ENCODE results near the gene RAB36. TPM values are rescaled to one million over a fixed set of nuclear protein-coding genes. Genes with fewer than 3 reads are reported as not detected.

The RAB36 gene
- total RNA-seq, 1 experiment from 2014 or later: 1.4 TPM

DNA sequence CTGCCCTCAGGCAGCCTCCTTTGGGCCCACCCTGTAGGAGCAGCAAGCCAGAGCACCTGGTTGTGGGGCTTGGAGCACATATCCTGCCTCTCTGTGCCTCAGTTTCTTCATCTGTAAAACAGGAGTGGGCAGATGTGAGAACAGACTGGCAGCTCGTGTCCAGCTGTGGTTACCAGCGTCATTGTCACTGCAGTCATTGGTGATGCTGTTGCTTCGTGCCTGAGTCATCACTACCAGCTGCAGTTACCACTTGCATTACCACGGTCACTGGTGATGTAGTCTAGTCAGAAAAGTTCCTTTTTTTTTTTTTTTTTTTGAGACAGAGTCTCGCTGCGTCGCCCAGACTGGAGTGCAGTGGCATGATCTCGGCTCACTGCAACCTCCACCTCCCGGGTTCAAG is 23.9 kb upstream of the RAB36 start:
- Histone ChIP-seq H2BK20ac (ENCODE audit: low read depth, low read length, poor library complexity, severe bottlenecking) (no peak overlapping the region), H3K4ac (ENCODE audit: low read depth, low read length) (no peak overlapping the region), H3T11ph (ENCODE audit: low read length) (no peak overlapping the region), H2AK5ac (ENCODE audit: insufficient read length, low read length) (no peak overlapping the region), H3K4me1 (ENCODE audit: insufficient read depth, low read length) (no peaks in the 10 kb centered on the region), H2AFZ (ENCODE audit: low read length) (no peak overlapping the region), H2BK15ac (ENCODE audit: low read depth, low read length) (no peak overlapping the region), H4K8ac (replicated peaks; ENCODE audit: insufficient read length, low read depth, low read length) (no peak overlapping the region), H3K27ac (ENCODE audit: insufficient read length, low read depth, low read length) (no peak overlapping the region), H4K20me1 (ENCODE audit: control insufficient read depth, insufficient read depth, insufficient read length) (no peaks in the 10 kb centered on the region), H3K79me1 (ENCODE audit: insufficient read depth, low read depth, low read length, poor library complexity, severe bottlenecking) (no peaks in the 10 kb centered on the region), H3K23ac (ENCODE audit: insufficient read length, low read depth, low read length) (no peak overlapping the region), H3K18ac (ENCODE audit: insufficient read length, low read depth, low read length) (no peak overlapping the region), H3K14ac (ENCODE audit: insufficient read depth, low read length) (no peak overlapping the region; the same call in 1 of the 2 replicates), H3K79me2 (ENCODE audit: insufficient read depth, low read length) (no peaks in the 10 kb centered on the region), H2BK120ac (ENCODE audit: low read depth, low read length, poor library complexity, severe bottlenecking) (no peak overlapping the region), H3K23me2 (ENCODE audit: insufficient read length, low read depth, low read length, poor library complexity, severe bottlenecking) (no peaks in the 10 kb centered on the region), H2BK12ac (ENCODE audit: insufficient read length, low read depth, low read length) (no peak overlapping the region), H2BK5ac (ENCODE audit: insufficient read length, low read length) (no peak overlapping the region), H3K4me2 (ENCODE audit: insufficient read depth, insufficient read length, low read length) (no peak overlapping the region), H3K9me3 (ENCODE audit: control insufficient read depth, low read depth, low read length) (no peaks in the 10 kb centered on the region), H3K27me3 (ENCODE audit: insufficient read depth, low read length) (no peaks in the 10 kb centered on the region; the same call in 1 of the 2 replicates), H4K91ac (ENCODE audit: insufficient read length, low read depth, low read length) (no peak overlapping the region), H3K9ac (ENCODE audit: extremely low read depth, insufficient read length, low read length) (no peak overlapping the region), H4K5ac (ENCODE audit: insufficient read length, low read depth, low read length) (no peak overlapping the region), H3K56ac (ENCODE audit: insufficient read length, low read depth, low read length) (no peak overlapping the region)
- Mint-ChIP-seq H3K27me3 (ENCODE audit: low read depth) (peaks cover 64% of the 10 kb centered on the region), H3K9me3 (no peaks in the 10 kb centered on the region), H3K36me3 (ENCODE audit: insufficient read depth in 1 of 3, low read depth in 3 of 3) (peaks cover 0 to 6% (median 0%) of the 10 kb centered on the region in 3 experiments; a peak in 3 of 7 replicates), H3K4me1 (peaks cover 8 to 13% of the 10 kb centered on the region in 2 experiments; a peak in 3 of 4 replicates), H3K4me3 (no peak overlapping the region), H3K27ac (no peak overlapping the region; a peak in 1 of 7 replicates)
- no CpG with 5 or more reads among the region's 9 CpGs for WGBS (ENCODE audit: extremely low coverage, insufficient read length, low lambda C conversion rate)
- TF ChIP-seq, protein P1, sequence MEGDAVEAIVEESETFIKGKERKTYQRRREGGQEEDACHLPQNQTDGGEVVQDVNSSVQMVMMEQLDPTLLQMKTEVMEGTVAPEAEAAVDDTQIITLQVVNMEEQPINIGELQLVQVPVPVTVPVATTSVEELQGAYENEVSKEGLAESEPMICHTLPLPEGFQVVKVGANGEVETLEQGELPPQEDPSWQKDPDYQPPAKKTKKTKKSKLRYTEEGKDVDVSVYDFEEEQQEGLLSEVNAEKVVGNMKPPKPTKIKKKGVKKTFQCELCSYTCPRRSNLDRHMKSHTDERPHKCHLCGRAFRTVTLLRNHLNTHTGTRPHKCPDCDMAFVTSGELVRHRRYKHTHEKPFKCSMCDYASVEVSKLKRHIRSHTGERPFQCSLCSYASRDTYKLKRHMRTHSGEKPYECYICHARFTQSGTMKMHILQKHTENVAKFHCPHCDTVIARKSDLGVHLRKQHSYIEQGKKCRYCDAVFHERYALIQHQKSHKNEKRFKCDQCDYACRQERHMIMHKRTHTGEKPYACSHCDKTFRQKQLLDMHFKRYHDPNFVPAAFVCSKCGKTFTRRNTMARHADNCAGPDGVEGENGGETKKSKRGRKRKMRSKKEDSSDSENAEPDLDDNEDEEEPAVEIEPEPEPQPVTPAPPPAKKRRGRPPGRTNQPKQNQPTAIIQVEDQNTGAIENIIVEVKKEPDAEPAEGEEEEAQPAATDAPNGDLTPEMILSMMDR (conservative IDR thresholded peaks at IDR 0.05): no peak
- DNase-seq: no peak
